Uterus (tissue), 2 donors: Measurements from ENCODE around the gene DHX34.

Experiments
- CTCF ChIP-seq, 4 experiments: fragments of 200-600 bp in 2 of 4; fragments of 450-650 bp in 2 of 4; sonication (generic) in 2 of 4; IDR thresholded peaks; one replicate each; pipeline ENCODE4 v1.5.1; 2016 to 2019; ENCODE audit warnings: antibody characterized with exemption in 4 of 4, mild to moderate bottlenecking in 2 of 4, moderate library complexity in 1 of 4
- POLR2A ChIP-seq, 2 donors: fragments of 450-650 bp; IDR thresholded peaks; one replicate each; pipeline ENCODE4 v1.6.1; 2016; ENCODE audit warnings: antibody characterized with exemption in 2 of 2, mild to moderate bottlenecking in 1 of 2, moderate library complexity in 1 of 2

- TF ChIP-seq CTCF (IDR thresholded peaks at IDR 0.05), result no peak
- TF ChIP-seq POLR2A (IDR thresholded peaks at IDR 0.05), result no peak
Measured at GRCh38 chr19:47389150-47389556, 40.0 kb downstream of the DHX34 start.
